IPS DF 19.7 (cell line): ENCODE results near the gene MYO19.
A peak's percentile ranks its signal among the peaks of the same experiment; 100 is the strongest.
"Not testable (repeated sequence)": the region's sequence is repeated elsewhere in the genome, so short reads cannot be mapped to it uniquely, and the experiment has no call there.

ENCODE experiments used
- DNase-seq: peaks from one replicate; pipeline ENCODE4 v3.0.0-alpha.2; 2013; ENCODE audit warnings: low read depth, low spot score

MYO19 gene

DNA sequence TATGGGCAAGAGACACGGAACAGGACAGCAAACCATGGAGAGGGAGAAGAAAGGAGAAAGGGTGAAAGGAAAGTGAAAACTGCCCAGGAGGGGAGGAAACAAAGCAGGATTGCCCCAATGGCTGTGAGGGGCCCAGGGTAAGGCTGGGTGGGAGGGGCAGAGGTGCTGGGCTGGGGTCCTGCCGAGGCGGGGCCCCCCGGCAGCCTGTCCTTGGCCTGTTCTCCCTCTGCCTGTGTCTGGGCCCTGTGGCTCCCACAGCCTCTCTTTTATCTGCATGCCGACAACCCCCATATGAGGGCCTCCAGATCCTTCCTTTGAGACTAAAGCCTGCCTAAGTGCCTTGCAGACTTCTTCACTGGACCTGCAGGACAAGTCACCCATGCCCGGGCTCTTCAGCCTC is 32.7 kb downstream of the MYO19 start:
- DNase-seq = no peak

DNA sequence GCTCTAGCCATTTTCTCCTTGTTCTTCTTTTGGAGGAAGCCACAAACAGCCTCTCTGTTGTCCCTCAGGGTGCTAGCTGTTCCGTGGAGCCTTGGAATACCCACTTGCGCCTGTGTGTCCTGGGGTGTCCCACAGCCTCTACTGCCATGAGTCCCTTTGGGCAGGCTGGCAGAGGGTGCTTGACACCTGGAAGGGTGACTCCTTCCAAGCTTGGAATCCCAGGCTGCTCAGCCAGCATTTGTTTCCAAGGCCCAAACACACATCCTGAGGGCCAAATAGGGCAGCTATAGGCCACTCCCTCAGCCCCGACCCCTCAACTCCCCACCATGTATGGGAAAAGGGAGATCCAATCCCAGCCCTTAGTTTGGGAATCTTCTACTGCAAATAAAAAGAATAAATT is 33.3 kb downstream of the MYO19 start:
- DNase-seq = no peak

- no peak for DNase-seq
Observed at GRCh38 chr17:36500745-36501225, 33.9 kb downstream of the MYO19 start.

GRCh38 chr17:36498560-36499300 is 35.9 kb downstream of the MYO19 start:
- DNase-seq = no peak

- DNase-seq = no peak
Observed at GRCh38 chr17:36498155-36498554, 36.5 kb downstream of the MYO19 start.

DNA sequence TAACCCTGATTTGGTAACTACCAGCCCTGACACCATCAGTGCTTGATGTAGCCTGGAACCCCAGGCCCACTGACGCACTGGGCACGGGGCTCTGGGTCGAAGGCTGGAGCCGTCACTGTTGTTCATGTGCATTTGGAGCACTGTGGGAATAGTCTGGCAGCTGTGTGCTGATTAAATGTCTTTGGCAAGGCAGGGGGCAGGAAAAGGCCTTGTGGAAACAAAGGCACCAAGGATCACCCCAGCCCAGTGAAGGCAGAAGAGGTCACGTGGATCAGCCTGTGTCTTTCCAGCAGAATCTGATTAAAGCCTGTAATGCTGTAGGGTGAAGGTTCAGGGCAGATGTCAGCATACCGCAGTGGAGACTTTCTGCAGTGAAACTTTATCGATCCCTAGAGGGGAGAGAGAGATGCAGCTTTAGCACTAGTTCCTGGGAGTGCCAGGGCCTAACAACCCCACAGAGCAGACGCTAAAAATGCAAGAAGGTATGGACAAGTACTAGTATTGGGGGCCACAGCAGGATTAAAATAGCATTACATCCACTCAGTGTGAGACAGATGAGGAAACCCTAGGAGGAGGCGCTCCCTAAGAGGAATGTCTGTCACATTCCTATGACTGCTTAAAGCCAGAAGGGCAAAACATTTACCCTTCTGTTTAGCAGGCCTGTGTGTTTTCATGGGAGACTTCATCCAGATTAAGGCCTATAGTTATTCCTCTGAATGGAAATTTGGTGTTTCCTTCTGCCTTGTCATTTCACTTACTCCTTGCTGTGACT is 38.5 kb downstream of the MYO19 start:
- no peak for DNase-seq

- DNase-seq = no peak
Observed at GRCh38 chr17:36495076-36495578, 39.5 kb downstream of the MYO19 start.

DNA sequence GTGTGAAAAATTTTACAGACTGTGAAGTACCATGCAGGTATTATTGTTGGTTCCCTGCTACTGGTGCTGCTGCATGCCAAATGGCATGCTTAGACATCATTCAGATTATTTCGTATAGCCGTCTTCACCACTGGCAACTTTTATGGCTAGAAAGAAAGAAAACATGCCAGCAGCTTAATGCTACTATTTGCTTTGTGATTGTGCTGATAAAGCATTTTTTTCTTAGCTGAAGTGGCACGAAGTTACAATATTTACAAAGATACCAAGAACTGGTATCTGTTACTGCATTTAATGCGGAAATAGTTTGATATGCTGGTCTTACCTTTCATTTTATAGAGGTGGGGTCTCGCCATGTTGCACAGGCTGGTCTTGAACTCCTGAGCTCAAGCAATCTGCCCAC is 40.0 kb downstream of the MYO19 start:
- DNase-seq = no peak

DNA sequence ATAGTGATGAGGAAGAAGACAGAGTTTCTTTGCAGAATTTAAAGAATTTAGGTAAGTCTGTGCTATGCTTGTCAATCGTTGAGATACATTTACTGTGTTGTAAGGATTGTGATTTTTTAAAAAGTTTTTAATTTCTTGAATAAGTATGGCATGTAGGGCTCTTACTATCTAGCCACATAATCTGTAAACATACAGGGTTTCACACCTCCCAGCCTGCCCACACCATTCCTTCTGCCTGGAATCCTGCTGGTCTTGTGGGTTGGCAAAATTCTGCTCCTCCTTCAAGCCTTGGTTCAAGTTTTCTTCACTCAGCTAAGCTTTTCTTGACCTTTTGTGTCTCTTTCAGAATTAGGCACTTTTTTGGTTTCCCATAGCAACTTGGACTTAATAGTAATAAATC is 40.7 kb downstream of the MYO19 start:
- no peak for DNase-seq

DNA sequence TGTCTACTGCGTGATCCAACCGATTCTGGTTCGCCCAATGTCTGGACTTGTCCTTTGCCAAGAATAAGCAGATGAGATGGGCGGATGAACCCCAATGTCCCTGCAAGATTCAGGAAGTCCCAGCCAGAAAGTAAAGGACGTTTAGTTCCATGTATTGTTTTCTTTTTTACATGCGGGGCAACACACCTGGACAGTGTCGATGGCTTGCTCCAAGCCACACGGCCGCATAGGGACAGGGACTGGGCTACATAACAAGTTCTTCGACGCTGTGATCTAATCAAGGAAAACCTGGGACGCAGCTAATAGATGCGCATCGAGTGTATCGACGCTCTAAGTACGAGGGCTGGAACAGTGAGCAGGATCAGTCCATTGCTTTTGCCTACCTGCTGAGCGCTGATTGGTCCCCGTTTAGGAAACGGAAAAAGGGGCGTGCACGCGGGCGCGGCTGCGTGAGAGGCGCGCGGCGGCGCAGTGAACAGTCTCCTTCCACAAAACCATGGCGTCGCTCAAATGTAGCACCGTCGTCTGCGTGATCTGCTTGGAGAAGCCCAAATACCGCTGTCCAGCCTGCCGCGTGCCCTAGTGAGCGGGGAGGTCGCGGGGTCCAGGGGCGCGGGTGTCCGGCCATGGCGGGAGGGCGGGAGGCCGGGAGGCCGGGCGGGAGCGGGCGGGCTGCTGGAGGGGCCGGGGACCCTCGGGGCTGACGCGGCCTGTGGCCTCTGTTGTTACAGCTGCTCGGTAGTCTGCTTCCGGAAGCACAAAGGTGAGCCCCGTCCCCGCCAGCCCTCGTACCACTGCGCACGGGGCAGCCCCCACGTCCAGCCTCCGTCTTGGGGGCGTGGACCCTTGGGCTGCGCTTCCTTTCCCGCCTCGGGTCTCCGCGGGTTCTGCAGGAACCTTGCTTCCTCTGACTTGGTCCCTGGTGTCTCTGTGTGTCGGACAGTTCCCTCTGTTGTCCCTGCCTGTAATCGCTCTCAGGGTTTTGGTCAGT is 48.2 kb downstream of the MYO19 start, which contains the start of gene ZNHIT3:
Gene ZNHIT3, plus strand, starts transcription at position 478 of the 991 bp plus-strand sequence. Its CDS starts 19 bp downstream, at position 497.
- peak; percentile 92 for DNase-seq

GRCh38 chr17:36485805-36486203 is 48.9 kb downstream of the MYO19 start:
- DNase-seq = no peak

GRCh38 chr17:36485027-36485426 is 49.6 kb downstream of the MYO19 start:
- no peak for DNase-seq

GRCh38 chr17:36484021-36484420 is 50.6 kb downstream of the MYO19 start:
- not testable (repeated sequence) for DNase-seq

DNA sequence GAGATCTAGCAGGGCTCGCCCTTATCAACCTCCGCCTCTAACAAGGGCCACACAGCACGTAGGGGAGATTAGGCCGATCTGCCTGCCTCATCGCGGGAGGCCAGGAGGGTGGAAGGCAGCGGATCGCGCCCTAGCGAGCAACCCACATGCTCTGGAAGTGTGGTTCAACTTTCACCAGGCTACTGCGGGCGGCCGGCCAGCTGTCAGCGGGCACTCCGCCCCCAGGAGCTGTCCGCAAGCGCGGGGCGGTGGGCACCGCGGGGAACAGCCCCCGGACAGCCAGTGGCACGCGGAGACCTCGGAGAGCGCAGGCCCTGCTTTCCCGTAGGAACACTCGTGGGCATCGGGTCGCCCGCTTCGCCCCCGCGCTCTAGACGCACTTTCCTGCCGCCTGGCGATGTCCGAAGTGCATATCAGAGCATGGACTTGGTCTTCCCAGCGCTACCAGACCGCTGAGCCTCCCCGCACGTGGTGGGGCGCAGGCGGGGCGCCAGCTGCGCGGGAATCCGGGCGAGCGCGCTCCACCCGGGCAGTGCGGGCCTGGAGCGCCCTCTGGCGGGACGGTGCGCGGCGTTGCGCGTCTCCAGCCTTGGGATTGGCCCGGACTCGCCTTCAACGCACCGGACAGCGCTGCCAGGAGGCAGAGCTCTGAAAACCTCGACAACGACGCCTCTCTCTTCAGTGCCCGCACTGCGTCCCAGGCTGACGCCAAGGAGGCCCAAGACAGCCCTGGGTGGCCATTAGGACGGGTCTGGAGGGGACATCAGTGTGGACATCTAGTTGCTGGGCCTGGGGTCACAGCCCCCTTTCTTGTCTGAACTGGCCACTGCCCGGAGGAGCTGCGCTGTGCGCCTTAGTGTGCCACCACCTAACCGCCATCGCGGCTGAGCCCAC is 51.8 kb downstream of the MYO19 start:
- peak; percentile 54 for DNase-seq

GRCh38 chr17:36481829-36482228 is 52.8 kb downstream of the MYO19 start:
- DNase-seq = no peak

DNA sequence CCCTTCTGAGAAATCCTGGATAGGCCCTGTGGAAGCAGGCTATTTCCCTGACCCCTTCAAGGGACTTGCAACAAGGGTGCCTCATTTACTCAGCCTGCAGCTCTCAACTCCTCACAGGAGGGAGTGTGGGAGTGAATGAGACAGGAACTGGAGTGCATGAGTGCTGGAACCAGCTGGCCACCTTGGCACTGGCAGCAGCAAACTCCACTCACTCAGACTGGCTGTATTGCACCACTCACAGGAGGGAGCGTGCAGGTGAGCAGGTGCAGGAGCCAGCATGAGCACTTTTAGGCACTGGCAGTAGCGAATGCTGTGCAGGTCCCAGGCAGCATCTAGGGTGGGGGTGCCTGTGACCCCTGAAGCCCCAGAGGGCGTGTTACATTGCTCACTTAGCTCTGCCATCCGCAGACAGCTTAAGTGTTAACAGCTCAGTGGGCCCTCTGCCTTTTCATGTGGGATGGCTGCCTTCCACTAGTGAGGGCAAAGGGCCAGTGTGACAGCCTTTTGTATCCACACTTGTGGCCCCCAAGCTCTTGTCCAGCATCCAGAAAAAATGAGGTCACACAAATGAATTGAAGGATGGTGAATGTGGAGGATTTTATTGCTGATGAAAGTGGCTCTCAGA is 59.2 kb downstream of the MYO19 start:
- no peak for DNase-seq

DNA sequence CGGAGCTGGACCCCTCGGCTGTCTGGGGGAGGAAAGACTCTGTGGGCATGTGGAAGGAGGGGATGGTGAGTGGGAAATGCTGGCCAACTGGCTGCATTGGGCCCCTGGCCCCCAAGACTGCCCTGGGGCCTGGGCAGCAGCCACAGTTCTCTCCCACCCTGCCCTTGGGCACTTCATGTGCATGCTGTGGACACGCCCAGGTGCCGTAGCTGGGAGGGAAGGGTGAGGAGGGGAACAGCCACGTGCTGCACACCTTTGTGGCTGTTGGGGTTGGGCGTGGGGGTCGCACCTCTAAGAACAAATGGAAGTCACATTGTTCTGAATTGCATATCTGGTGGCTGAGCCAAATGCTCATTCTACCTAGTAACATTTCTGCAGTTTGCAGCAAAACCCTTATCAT is 60.1 kb downstream of the MYO19 start:
- no peak for DNase-seq

- DNase-seq = no peak
Observed at GRCh38 chr17:36470499-36470898, 64.2 kb downstream of the MYO19 start.

DNA sequence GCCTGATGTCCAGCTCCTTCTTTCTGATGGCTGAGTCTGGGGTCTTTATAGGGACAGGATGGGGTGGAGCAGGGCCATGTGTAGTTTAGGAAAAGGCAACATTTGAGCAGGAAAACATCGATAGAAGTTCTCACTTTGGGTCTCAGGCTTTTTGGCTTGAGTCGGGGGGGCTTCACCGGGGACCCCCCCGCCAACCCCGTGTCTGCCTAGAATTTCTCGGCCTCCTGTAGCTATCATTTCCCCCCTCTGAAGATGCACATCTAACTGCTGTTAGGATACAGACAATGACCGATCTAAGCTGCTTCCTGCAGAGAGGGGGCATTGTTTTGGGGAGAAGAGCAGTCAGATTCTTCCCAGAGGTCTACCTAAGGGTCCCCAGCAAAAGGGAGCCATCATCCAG is 64.9 kb downstream of the MYO19 start:
- no peak for DNase-seq
